Hepatic stellate cell (primary cell): ENCODE results near the gene ZNF577.
"Not testable (repeated sequence)": the region's sequence is repeated elsewhere in the genome, so short reads cannot be mapped to it uniquely, and the experiment has no call there.

Experiments used
- DNase-seq: peaks from one replicate; pipeline ENCODE4 v3.0.0; 2011; ENCODE audit warnings: low spot score

Gene ZNF577

DNA sequence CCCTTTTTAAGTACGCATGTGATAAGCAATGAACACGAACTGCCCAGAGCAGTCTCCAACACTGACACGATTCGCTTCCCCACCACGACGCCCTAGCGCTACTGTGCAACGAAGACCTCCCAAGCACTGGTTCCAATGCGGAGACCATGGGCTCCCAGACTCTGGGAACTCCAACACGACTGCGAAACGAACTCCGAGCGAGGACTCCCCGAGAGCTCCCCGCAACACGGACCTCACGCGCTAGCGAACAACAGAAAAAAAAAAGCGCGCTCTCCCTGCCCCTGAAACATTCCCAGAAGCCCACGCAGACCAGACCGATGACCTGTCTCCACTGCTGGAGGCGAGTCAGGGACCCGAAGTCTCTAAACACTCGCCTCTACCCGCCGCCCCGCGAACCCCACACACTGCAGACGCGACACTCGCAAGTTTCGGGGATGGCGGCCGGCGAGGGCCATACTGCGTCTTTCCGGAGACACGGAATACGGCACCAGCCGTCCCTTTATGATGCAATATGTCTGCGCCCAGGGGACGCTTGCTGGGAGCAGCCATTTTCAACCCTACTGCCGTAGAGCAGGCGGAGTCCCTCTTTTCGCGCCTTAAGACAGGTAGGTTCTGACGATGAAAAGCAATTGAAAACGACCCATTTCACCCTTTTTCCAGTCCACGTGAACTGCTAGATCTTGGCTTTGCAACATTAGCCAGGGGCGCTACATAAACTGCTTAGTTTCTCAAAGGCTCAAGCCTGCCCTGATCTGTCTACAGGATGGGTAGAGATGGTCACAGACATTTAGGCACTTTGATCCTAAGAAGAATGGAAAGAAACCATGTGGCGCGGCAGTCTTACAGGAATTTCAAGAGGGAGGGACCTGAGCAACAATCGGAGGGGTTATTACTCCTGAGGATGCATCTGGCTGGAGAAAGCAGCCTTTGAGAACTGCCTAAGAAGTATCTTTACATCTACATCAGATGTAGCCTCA, at the start of gene ZNF577:
TSS of gene ZNF577 (minus strand) at position 430 of the 977 bp plus-strand sequence. CDS start 7,569 bp downstream, outside the sequence.
- peak; percentile 81 for DNase-seq

GRCh38 chr19:51931921-51932320, 44.2 kb upstream of the ZNF577 start:
- no peak for DNase-seq

DNA sequence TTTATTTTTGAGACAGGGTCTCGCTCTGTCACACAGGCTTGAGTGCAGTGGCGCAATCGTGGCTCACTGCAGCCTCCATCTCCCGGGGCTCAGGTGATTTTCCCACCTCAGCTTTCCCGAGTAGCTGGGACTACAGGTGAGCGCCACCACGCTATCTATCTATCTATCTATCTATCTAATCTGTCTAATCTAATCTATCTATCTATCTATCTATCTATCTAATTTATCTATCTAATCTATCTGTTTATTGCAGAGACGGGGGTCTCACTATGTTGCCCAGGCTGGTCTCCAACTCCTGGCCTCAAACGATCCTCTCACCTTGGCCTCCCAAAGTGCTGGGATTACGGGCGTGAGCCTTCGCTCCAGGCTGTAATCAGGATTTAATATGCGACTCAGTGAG, 40.1 kb upstream of the ZNF577 start:
- DNase-seq = no peak

GRCh38 chr19:51926784-51927741, 39.3 kb upstream of the ZNF577 start, which contains the start of gene ZNF613:
Gene ZNF613, plus strand, starts transcription at chr19:51927472. Its CDS starts 8,749 bp downstream, at chr19:51936221.
- DNase-seq = peak; percentile 76

GRCh38 chr19:51926426-51926783, 38.7 kb upstream of the ZNF577 start:
- no peak for DNase-seq

DNA sequence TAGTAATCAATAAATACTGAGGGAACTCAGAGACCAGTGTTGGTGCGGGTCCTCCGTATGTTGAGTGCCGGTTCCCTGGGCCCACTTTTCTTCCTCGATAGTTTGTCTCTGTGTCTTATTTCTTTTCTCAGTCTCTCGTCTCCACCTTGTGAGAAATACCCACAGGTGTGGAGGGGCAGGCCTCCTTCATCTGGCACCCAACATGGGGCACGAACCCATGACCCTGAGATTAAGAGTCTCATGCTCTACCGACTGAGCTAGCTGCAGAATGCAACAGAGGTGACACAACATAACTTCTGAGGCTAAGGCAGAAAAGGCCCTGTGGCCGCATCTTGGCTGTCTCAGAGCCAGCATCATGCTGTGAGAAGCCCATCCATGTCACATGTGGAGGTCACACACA, 34.2 kb upstream of the ZNF577 start:
- DNase-seq = no peak

- no peak for DNase-seq
Observed at GRCh38 chr19:51919606-51920005, 31.9 kb upstream of the ZNF577 start.

DNA sequence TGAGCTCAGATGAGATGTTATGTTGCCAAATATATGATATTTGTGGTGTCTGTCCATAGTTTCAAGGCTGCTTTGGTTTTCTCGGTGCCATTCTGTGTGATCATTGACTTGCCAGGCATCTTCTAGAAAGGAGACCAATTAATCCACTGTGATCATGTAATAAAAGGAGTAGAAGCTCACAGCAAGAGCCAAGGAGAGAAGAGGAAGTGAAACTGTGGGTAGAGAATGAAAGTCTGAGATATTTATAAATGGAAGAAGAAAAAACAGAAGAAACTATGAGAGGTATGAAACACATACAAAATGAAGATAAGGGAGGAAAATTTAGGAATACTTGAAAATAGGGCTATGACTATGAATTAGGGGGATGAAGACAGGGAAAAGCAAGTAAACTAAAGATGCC, 28.4 kb upstream of the ZNF577 start:
- DNase-seq = no peak

DNA sequence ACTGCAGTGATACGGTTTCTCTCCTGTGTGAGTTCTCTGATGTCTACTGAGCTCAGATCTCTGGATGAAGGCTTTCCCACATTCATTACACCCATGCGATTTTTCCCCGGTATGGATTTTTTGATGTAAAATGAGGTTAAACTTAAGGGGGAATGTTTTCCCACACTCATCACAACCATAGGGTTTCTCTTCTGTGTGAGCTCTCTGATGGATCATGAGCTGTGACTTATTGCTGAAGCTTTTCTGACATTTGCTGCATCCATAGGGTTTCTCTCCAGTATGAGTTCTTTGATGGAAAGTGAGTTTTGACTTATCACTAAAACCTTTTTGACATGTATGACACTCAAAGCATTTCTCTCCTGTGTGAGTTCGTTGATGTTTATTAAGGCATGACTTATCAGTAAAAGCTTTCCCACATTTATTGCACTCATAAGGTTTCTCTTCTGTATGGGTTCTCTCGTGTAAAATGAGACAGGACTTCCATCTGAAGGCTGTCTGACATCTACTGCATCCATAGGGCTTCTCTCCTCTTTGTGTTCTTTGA, 27.6 kb upstream of the ZNF577 start:
- no peak for DNase-seq

GRCh38 chr19:51907981-51908380, 20.2 kb upstream of the ZNF577 start:
- DNase-seq = not testable (repeated sequence)

- DNase-seq = not testable (repeated sequence)
Observed at GRCh38 chr19:51906108-51906507, 18.4 kb upstream of the ZNF577 start.

DNA sequence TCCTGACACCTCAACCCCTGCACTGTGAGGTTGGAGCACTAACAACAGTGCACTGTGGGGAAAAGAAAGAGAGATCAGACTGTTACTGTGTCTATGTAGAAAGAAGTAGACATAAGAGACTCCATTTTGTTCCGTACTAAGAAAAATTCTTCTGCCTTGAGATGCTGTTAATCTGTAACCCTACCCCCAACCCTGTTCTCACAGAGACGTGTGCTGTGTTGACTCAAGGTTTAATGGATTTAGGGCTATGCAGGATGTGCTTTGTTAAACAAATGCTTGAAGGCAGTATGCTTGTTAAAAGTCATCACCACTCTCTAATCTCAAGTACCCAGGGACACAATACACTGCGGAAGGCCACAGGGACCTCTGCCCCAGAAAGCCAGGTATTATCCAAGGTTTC, 17.9 kb upstream of the ZNF577 start:
- DNase-seq = not testable (repeated sequence)

DNA sequence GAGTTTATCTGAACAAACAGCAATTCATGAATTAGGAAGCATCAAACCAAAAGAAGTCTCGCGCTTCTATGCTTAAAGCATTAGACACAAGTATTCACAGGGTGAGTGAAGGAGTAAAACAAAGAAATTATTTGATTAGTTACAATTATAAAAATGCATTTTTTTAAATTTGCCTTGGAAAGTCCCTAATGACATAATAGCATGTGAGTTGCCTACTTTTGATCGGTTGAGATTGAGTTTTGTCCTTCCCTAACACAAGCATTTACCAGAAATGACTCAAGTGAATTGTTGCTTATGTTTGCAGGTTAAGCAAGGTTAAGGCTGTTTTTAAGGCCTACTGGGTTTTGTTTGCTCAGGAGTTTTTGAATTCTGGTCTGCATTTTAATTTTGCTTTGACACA, 17.5 kb upstream of the ZNF577 start:
- DNase-seq = no peak

- peak; percentile 75 for DNase-seq
Observed at GRCh38 chr19:51904331-51905165, 16.8 kb upstream of the ZNF577 start, which contains the start of gene ZNF649. Gene ZNF649, minus strand, starts transcription at chr19:51905017. Its CDS starts 4,910 bp downstream, at chr19:51900107.

GRCh38 chr19:51903192-51903591, 15.4 kb upstream of the ZNF577 start:
- no peak for DNase-seq

GRCh38 chr19:51901860-51902259, 14.1 kb upstream of the ZNF577 start:
- DNase-seq = no peak

DNA sequence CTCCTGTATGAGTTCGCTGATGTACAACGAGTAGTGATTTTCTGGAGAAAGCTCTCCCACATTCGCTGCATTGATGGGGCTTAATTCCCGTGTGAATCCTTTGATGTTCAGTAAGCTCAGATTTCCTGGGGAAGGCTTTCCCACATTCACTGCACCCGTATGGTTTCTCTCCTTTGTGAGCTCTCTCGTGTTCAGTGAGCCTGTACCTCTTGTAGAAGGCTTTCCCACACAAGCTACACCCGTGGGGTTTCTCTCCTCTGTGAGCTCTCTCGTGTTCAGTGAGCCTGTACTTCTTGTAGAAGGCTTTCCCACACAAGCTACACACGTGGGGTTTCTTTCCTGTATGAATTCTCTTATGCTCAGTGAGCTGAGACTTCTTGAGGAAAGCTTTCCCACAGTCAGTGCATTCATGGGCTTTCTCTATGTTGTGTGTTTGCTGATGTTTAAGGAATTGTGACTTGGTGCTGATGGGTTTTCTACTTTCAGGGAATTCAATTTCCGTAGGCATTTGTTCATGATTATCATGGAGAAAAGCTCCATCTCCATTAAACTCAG, 3.5 kb upstream of the ZNF577 start:
- DNase-seq = no peak

DNA sequence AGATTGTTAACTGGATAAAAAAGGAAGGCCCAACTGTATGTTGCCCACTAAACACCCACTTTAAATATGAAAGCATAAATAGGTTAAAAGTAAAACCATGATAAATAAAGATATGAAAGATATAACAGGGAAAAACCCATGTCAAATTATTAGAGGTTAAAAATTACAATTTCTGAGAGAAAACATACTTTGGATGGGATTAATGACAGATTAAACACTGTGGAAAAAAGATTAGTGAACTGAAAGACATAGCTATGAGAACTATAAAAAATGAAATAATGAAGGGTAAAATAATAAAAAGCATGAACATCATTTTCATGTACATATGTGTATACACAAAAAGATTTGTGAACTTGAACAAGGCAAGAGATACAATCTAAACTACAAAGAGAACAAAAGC, 2.2 kb upstream of the ZNF577 start:
- DNase-seq = no peak

- DNase-seq = no peak
Observed at GRCh38 chr19:51884713-51885112, 3.0 kb downstream of the ZNF577 start.

DNA sequence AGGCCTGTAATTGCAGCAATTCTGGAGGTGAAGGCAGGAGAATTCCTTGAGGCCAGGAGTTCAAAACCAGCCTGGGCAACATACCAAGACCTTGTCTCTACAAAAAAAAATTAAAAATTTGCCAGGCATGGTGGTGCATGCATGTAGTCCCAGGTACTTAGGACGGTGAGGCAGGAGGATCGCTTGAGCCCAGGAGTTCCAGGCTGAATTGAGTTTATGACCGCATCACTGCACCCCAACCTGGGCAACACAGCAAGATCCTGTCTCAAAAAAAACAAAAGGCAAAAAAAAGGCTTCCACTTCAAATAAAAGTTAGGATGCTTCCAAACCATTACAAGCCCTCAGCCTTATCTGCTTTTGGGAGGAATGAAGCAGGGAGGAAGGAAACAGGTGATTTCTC, 5.2 kb downstream of the ZNF577 start:
- no peak for DNase-seq

GRCh38 chr19:51873097-51873496, 14.7 kb downstream of the ZNF577 start:
- no peak for DNase-seq
